CD4-positive, alpha-beta T cell treated with Interleukin-6 for 4 hours (primary cell): Measurements from ENCODE around the gene GDF15.

ENCODE experiments used
- DNase-seq: peaks from one replicate; pipeline ENCODE4 v3.0.0-alpha.2; 2020; ENCODE audit warnings: mixed read lengths

Gene GDF15

DNA sequence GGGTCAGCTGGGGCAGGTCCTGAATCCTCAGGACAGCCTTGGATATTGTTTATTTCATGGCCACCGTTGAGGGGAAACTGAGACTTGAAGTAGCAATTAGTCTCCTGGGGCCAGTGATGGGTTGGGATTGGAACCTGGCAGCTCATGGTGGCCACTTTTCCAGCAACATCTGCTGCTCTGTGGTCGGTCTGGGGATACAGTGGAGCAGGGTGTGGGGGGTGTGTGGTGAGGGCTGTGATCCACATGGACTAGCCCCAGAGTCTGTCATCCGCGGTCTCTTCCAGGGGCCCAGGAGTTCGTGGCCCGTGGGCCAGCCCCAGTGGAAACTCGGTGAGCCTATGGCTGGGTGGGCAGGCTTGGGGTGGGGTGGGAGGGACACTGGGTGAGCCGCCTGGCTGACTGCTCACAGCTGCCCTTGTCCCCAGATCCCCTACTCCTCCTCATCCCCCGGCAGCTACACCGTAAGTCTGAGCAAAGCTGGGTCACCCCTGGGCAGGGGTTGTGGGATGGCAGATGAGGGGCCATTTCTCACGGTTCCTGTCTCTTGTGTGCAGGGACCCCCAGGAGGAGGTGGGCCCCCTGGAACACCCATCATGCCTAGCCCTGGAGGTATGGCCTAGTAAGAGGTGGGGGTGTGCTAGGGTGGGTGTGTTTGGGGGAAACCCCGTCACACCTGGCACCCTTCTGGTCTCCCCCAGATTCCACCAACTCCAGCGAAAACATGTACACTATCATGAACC lies 46.5 kb downstream of the GDF15 start:
- no peak for DNase-seq

DNA sequence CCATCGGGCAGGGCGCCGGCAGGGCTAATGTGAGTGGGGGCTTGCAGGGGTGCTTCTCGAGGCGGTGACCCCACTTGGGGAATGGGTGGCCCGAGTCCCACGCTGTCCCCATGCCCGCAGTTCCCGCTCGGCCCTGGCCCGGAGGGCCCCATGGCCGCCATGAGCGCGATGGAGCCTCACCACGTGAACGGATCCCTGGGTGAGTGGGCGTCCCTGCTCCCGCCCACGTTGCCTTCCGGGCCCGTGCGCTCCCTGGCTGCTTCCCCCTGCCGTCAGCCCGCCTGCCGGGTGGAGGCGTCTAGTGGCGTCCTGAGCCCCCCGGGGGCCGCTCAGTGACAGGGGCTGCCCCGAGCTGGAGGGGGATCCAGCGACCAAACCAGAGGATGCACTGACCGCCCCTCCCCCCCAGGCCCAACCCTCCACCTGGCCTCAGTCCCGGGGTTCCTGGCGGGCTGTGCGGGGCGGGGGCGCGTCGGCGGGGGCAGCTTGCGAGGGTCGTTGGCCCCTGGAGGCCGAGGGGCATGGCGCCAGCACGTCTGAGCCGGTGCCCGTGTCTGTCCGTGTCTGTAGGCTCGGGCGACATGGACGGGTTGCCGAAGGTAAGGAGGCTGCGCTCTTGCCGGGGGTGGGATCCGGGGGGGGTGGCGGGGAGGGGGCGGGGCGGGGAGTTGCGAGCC lies 47.2 kb downstream of the GDF15 start:
- peak; percentile 64 for DNase-seq

DNA sequence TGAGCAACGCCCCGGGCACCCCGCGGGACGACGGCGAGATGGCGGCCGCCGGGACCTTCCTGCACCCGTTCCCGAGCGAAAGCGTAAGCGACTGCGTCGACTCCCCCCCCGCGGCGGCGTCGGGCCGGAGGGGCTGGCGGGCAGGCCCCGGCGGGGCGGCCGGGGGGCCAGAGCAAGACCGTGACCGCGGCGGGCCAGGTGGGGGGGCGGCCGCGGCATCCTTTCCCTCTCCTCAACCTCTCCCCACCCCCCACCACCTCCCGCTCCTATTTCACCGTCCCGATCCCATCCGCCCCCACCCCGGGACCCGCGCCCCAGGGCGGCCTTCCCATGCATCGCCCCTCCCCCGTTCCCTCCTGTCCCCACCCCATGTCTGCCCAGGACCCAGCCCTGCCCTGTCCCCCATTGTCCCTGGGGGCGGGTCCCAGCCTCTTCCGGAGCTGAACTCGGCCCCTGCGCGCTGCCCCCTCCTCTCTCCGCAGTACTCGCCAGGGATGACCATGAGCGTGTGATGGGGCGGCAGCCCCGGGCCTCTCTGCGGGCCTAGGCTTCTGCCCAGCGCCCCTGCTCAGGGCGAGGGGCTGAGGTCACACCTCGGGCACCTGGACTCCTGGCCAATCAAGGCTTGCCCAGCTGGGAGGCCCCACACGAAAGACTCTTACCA lies 47.9 kb downstream of the GDF15 start:
- DNase-seq: no peak

DNA sequence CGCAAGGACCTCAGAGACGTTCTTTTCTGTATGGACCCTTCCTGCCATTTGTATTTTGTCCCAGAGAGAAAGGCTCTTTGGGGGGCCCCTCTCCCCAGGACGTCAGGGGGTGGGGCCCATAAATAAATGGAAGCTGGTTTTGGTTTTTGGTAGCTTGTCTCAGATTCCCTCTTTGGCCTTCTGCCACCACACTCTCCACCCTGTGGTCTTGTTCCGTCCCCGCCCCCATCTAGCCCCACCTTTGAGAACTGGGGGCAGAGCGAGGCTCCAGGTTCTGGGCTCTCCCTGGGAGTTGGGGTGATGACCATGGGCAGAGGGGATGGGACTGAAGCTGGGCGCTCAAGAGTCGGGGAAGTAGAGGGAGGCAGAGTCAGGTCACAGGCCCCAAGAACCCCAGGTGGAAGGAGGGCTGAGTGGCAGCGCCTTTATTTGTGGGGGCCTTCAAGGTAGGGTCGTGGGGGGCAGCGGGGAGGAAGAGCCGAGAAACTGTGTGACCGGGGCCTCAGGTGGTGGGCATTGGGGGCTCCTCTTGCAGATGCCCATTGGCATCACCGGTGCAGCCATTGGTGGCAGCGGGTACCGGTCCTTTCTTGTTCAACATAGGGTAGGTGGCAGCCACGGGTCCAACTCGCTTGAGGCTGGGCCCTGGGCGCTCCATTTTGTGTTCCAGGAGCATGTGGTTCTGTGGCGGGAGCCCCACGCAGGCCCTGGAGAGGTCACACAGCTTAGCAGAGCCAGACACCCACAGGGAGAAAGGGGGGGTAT lies 48.6 kb downstream of the GDF15 start:
- DNase-seq: no peak

DNA sequence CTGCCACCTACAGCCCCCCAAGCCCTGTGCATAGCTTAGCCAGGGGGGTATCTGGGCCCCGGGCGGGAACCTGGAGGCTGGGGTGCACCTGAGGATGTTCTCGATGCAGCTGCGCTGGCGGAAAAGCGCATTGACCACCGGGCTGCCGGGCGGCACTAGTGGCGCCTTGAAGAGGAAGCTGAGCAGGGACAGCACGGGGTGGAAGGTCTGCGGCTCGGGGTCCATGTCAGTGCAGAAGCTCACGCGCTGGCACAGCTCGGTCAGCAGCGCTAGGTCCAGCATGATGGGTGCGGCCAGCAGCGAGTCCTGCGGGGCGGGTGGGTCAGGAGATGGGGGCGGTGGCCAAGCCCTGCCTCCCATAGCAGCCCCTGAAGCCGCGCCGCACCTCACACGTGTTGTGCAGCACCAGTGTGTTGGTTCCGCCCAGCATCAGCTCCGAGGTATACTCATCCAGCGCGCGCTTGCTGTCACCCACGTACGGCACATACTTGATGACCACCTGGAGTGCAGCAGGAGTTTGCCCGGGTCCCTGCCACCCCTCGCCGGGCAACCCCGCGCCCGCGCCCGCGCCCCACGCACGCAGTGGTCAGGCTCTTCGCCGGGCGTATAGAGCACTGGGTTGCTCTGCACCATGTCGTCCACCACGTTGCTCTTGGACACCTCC lies 49.4 kb downstream of the GDF15 start:
- no peak for DNase-seq

DNA sequence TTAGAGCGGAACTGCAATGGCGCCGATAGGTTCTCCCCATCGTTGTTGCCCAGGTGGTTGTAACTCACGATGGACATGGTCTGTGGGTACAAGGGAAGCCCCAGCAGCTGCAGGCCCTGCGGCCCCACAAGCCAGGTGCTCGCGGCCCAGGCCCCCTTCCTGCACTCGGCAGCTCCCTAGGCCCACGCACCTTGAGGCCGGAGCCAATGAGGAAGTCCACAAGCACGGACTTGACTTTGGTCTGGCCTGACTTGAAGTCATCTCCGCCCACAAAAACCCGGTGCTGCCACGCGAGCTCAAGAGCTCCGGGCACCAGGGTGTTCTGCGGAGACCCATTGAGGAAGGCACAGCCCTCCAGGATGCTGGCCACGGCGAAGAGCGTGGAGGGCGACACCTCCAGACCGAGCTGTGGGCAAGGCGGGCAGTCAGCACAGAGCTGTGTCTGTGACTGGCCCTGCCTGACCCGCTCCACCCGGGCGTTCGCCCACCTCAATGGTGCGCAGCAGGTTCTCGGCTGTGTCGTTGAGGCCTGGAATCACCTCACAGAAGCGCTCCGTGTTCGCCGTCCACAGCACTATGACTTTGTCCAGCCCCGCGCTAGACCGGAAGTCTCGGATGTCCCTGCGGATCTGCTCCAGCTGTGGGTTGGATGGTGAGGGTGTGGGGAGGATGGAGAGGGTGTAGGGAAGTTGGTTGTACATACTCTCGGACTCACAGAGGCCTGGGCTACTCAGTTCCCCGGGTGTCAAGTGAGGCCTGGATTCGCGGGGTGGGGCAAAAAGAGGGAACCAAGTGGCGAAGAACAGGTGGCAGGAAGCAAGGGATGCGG lies 50.1 kb downstream of the GDF15 start:
- no peak for DNase-seq

DNA sequence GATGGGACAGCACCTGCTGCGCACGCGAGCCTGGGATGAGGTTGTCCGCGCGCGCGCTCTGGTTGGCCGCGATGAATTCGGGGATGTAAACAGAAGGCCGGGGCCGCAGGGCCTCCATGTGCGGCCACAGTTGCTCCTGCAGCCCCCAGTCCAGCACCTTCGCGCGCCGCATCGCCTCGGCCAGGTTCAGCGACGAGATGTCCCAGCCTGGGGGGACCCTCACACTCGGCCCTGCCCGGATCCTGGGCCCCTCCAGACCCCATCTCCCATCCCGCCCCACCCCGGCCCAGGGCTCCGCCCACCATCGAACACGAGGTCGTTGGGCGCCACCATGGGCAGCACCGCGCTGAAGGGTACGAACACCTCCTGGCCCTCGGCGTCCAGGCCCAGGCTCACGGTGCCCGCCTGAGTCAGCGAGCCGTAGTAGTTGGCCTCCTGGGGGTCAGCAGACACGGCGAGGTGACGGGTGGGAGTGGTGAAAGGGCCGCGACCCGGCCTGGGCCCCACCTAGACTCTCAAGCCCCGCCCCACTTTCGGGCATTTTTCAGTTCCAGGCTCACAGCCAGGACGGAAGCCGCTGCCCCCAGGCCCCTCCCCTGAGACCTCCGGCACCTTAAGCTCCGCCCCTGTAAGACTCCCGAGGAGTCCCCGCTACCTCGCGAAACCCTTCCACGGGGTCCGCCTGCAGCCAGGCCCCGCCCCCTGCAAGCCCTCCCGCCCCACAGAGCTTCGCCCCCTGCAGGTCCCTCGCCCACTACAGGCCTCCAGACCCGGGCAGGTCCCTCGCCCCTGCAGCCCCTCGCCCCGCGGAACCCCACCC lies 50.9 kb downstream of the GDF15 start:
- DNase-seq: peak; percentile 90

DNA sequence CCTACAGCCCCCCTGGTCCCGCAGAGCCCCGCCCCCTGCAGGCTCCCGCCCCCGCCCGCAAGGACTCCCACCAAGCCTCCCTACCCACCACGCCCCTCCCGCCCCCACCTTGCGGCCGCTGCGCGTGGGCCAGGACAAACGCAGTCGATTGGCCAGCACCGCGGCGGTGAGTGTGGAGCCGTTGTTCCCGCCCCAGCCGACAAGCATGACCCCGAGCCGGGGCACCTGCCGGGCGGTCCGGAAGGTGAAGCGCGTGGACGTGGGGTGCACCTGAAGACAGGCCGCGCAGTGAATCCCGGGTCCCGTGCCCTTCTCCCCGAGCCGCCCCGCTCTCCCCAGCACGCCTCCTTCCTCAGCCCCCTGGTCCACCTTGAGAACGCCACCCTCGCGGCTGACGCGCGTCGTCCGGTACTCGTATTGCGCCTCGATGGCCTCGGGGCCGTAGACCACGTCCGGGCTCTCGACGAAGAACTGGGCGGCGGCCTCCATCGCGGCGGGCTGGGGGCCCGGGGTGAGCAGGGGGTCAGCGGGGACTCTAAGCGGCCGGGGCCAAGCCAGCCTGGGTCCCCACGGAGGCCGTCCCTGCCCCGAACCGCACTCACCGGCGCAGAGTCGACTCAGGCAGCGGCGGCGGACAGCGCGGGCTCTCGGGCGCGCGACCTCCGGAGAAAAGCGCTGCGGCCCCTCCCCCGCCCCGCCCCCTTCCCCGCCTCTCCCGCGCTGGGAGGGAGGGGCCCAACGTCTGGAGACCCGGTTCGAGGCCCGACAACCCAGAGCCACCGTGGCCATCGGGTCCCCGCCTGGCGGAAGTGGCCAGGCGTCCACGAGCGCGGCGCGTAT lies 51.8 kb downstream of the GDF15 start, which contains the start of gene ISYNA1:
Gene ISYNA1, minus strand, starts transcription at position 643 of the 840 bp plus-strand sequence. Its CDS starts 154 bp downstream, at position 489.
- peak; percentile 72 for DNase-seq

DNA sequence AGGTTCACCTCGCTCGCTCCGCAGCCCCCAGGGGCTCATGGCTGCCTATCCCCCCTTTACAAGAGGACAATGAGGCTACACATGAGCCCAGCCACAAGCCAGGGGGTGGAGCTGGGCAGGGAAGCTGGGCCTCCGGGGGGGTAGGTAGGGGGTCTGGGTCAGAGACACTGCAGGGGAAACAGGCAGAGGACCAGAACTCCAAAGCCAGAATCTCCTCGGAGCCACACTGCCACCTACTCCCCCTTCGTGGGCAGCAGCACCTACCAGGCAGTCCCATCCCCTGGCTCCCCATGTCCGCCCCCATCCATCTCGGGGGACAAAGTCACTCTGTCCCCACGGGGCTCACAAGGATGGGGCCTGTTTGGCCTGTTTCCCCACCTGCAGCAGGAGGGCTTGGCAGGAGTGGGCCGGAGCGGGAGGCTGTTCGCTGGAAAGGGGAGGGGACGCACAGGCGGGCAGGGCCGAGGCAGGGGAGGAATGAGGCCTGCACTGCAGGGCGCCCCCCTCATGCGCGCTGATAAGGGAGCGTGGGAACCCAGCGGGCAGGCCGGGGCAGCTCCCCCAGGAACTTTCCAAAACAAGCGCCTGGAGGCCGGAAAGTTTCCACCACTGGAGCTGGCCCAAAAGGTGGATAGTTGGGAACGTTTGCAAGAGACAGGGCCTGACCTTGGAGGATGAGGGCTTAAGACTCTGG lies 52.5 kb downstream of the GDF15 start:
- DNase-seq: no peak
